Cardiac muscle cell (in vitro differentiated cells and primary cell): ENCODE results near the gene KIF14. TPM values are rescaled to one million over a fixed set of nuclear protein-coding genes. Genes with fewer than 3 reads are reported as not detected.
"Not testable (repeated sequence)": the region's sequence is repeated elsewhere in the genome, so short reads cannot be mapped to it uniquely, and the experiment has no call there.

Source experiments
- DNase-seq, 2 donors: peaks; one replicate each; pipeline versions ENCODE4 v3.0.0 to v3.0.0-alpha.2; 2010 to 2017; ENCODE audit warnings: low read depth in 1 of 2, low spot score in 1 of 2
- H3K27ac ChIP-seq: fragments of 200-600 bp; sonication (generic); 2 replicates; pipeline ENCODE4 v1.5.1; 2016
- H3K27me3 ChIP-seq: fragments of 200-600 bp; sonication (generic); 2 replicates; pipeline ENCODE4 v1.6.0; 2016; ENCODE audit warnings: control low read depth
- H3K36me3 ChIP-seq: fragments of 200-600 bp; sonication (generic); 2 replicates; pipeline ENCODE4 v1.5.1; 2016; ENCODE audit warnings: control low read depth
- H3K4me1 ChIP-seq: fragments of 200-600 bp; sonication (generic); 2 replicates; pipeline ENCODE4 v1.8.1; 2017; ENCODE audit warnings: low read depth, mild to moderate bottlenecking, mixed run types
- H3K4me3 ChIP-seq: fragments of 200-600 bp; sonication (generic); 2 replicates; pipeline ENCODE4 v1.5.1; 2016; ENCODE audit warnings: mild to moderate bottlenecking
- H3K9me3 ChIP-seq: fragments of 200-600 bp; sonication (generic); 2 replicates; pipeline ENCODE4 v1.5.1; 2017; ENCODE audit warnings: low read depth, mild to moderate bottlenecking, control low read depth
- CTCF ChIP-seq: IDR thresholded peaks from 2 replicates; pipeline ENCODE4 v1.5.1; 2012; ENCODE audit warnings: low read depth, mild to moderate bottlenecking, low read length
- polyA plus RNA-seq: library from polyadenylated mRNA; unstranded; fragments of >200 nt; fragmentation: Nextera tagmentation; extraction: Ambion mirVana; gene quantifications from 2 replicates; pipeline ENCODE4 v1.2.1, GENCODE V29; 2016
- total RNA-seq: library from RNA; depleted of rRNA; stranded (reverse); fragments of >200 nt; gene quantifications from 2 replicates; pipeline ENCODE4 v1.2.3, GENCODE V29; 2016

KIF14 gene
- total and polyA plus RNA-seq, 2 experiments from 2014 or later = 1.7 to 14.2 TPM

DNA sequence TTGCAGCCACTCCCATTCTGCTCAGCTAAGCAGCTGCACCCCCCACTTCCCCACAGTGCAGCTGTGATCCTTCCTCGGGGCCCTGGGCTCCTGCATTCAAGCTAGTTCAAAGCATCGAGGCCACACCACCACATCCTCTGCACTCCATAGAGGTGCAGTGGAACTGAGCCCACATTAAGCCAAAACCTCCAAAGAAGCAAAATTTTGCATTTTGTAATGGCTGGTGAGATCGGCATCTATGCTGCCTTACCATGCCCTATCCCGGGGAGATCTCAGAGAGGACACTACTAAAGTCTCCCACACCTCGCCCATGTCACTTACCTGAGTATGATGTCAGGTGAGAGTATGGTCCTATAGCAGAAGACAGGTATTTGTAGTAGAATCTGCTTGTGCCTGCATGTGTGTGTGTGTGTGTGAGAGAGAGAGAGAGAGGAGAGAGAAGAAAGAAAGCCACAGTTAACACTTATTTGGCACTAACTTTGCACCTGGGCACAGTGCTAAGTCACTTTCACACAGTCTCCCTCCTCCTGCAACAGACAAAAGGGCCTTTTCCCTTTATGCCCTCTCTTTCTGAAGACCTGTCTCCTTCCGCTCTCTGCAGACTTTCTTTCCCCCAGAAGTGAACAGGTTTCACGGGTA is 89.8 kb downstream of the KIF14 start:
- no peaks in the 10 kb centered on the region for H3K27me3 ChIP-seq
- no peaks in the 10 kb centered on the region for H3K9me3 ChIP-seq
- DNase-seq = no peak
- no peak overlapping the region for H3K4me3 ChIP-seq
- H3K27ac ChIP-seq = no peak overlapping the region
- no peaks in the 10 kb centered on the region for H3K4me1 ChIP-seq
- no peak for TF ChIP-seq CTCF
- H3K36me3 ChIP-seq = no peaks in the 10 kb centered on the region

DNA sequence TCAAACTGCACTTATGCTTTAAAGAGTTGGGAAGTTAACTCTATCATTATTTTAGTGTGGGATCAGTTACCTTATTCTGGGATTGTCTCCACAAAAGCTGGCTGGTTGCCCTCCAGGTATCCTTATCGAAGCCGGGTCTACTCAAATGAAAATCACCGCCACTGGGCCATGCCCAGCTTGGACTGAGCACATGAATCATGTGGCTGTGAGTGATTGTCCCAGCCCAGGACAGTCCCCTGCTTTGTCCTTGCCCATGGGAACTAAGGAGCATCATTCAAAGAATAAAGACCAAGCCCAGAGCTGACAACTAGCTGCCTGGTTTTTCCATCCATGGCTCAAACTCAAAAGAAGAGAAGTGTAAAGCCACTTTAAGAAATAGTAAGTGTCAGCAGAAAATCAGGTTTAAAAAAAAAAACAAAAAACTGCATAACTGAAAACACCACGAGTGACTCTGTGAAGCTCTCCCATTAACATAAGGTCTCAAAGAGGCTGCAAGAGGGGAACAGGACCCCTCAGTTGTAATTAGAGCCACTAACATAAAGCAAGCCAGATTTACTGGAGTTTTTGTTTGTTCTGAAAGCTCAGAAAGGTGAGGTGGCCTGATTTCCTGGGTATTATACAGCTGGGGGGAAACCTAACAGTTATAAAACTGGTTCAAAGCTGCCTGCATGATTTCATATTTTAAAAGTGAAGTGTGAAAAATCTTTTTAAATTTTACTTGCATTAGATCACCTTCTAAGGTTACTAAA is 91.5 kb downstream of the KIF14 start:
- no peaks in the 10 kb centered on the region for H3K36me3 ChIP-seq
- no peaks in the 10 kb centered on the region for H3K9me3 ChIP-seq
- no peak overlapping the region for H3K27ac ChIP-seq
- no peak for DNase-seq
- no peaks in the 10 kb centered on the region for H3K27me3 ChIP-seq
- no peak for TF ChIP-seq CTCF
- H3K4me1 ChIP-seq = no peaks in the 10 kb centered on the region
- H3K4me3 ChIP-seq = no peak overlapping the region

DNA sequence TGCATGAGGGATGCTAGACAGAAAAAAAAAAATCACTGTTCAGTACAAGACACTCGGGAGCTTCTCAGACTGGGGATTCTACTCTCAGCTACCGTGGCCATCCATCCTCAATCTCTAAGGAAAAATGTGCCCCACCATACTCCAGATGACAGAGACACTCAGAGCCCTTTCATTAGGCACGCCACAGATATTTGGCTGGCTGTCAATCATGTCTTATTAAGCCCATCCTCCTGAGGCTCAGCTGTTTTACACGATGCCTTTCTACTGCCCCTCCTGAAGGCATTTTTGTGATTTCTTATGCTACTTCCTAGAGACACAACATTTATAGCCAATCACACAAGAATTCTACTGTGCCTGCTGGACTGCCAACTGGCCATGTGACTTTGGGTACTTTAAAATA is 92.9 kb downstream of the KIF14 start:
- no peaks in the 10 kb centered on the region for H3K9me3 ChIP-seq
- TF ChIP-seq CTCF = no peak

GRCh38 chr1:200526709-200527612 is 93.6 kb downstream of the KIF14 start:
- no peak for TF ChIP-seq CTCF
- no peaks in the 10 kb centered on the region for H3K36me3 ChIP-seq
- no peak overlapping the region for H3K27ac ChIP-seq
- no peaks in the 10 kb centered on the region for H3K27me3 ChIP-seq
- H3K9me3 ChIP-seq = no peaks in the 10 kb centered on the region
- DNase-seq = no peak
- H3K4me1 ChIP-seq = no peaks in the 10 kb centered on the region
- H3K4me3 ChIP-seq = no peak overlapping the region

More for the DNA sequence above, 92.9 kb downstream of the KIF14 start:
- no peak overlapping the region for H3K4me3 ChIP-seq
- no peak overlapping the region for H3K27ac ChIP-seq
- no peaks in the 10 kb centered on the region for H3K36me3 ChIP-seq
- no peak for DNase-seq
- H3K4me1 ChIP-seq = no peaks in the 10 kb centered on the region
- H3K27me3 ChIP-seq = no peaks in the 10 kb centered on the region

GRCh38 chr1:200525090-200525987 is 95.2 kb downstream of the KIF14 start:
- Histone ChIP-seq H3K36me3 (no peaks in the 10 kb centered on the region), H3K4me1 (no peaks in the 10 kb centered on the region), H3K4me3 (no peak overlapping the region), H3K9me3 (no peaks in the 10 kb centered on the region), H3K27ac (no peak overlapping the region), H3K27me3 (no peaks in the 10 kb centered on the region)
- TF ChIP-seq CTCF = no peak
- DNase-seq = peak in 1 of 2 donors; percentile 48

DNA sequence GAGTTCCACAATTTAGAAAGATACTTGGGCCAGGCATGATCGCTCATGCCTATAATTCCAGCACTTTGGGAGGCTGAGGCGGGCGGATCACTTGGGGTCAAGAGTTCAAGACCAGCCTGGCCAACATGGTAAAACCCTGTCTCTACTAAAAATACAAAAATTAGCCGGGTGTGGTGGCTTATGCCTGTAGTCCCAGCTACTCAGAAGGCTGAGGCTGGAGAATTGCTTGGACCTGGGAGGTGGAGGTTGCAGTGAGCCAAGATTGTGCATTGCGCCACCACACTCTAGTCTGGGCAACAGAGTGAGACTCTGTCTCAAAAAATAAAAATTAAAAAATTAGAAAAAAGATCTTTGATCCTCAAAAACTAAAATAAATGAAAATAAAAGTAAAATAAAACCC is 96.0 kb downstream of the KIF14 start:
- DNase-seq, H3K4me3 ChIP-seq, H3K27me3 ChIP-seq: not testable (repeated sequence)

More for the DNA sequence above, 96.0 kb downstream of the KIF14 start:
- H3K36me3 ChIP-seq, H3K4me1 ChIP-seq, H3K27ac ChIP-seq, H3K9me3 ChIP-seq: not testable (repeated sequence)
